ENCODE results near the gene TES.

The TES gene

GRCh38 chr7:116252249-116252648 is 41.9 kb downstream of the TES start:
- DNase-seq, result no peak

GRCh38 chr7:116257156-116257555 is 46.8 kb downstream of the TES start:
- DNase-seq, result no peak

- peak; percentile 11 for DNase-seq
These were observed 48.4 kb downstream of the TES start for GRCh38 chr7:116258734-116259133.

GRCh38 chr7:116259156-116259870 is 49.0 kb downstream of the TES start:
- no peak for DNase-seq

GRCh38 chr7:116259871-116260440 is 49.6 kb downstream of the TES start:
- no peak for DNase-seq

- no peak for DNase-seq
These were observed 51.6 kb downstream of the TES start for GRCh38 chr7:116261904-116262303.

- no peak for DNase-seq
These were observed 55.5 kb downstream of the TES start for GRCh38 chr7:116265881-116266280.

GRCh38 chr7:116269466-116269865 is 59.1 kb downstream of the TES start:
- DNase-seq, result no peak

- no peak for DNase-seq
These were observed 61.0 kb downstream of the TES start for GRCh38 chr7:116271161-116271913.

GRCh38 chr7:116271963-116272886 is 61.9 kb downstream of the TES start:
- no peak for DNase-seq

- DNase-seq, result no peak
These were observed 63.1 kb downstream of the TES start for GRCh38 chr7:116273283-116273917.

- DNase-seq, result no peak
These were observed 63.6 kb downstream of the TES start for GRCh38 chr7:116273918-116274301.

- DNase-seq, result no peak
These were observed 66.7 kb downstream of the TES start for GRCh38 chr7:116277070-116277469.

- DNase-seq, result no peak
These were observed 68.9 kb downstream of the TES start for GRCh38 chr7:116279217-116279616.

- no peak for DNase-seq
These were observed 70.5 kb downstream of the TES start for GRCh38 chr7:116280803-116281202.

- DNase-seq, result no peak
These were observed 73.4 kb downstream of the TES start for GRCh38 chr7:116283595-116284204.

GRCh38 chr7:116284390-116284789 is 74.1 kb downstream of the TES start:
- DNase-seq, result no peak

- no peak for DNase-seq
These were observed 74.9 kb downstream of the TES start for GRCh38 chr7:116285252-116285651.

GRCh38 chr7:116290740-116291139 is 80.4 kb downstream of the TES start:
- no peak for DNase-seq

- no peak for DNase-seq
These were observed 81.6 kb downstream of the TES start for GRCh38 chr7:116291937-116292336.

GRCh38 chr7:116292381-116292780 is 82.0 kb downstream of the TES start:
- no peak for DNase-seq

GRCh38 chr7:116293139-116293538 is 82.8 kb downstream of the TES start:
- no peak for DNase-seq
